HG03280 (cell line): ENCODE measurements around the gene CMTM8.

Experiments
- ATAC-seq: cut with Tn5 transposase; IDR thresholded peaks from one replicate; pipeline ENCODE4 v1.9.1; 2021; ENCODE audit warnings: mild to moderate bottlenecking, moderate library complexity; ENCODE audit not compliant: unreplicated experiment

Gene CMTM8

DNA sequence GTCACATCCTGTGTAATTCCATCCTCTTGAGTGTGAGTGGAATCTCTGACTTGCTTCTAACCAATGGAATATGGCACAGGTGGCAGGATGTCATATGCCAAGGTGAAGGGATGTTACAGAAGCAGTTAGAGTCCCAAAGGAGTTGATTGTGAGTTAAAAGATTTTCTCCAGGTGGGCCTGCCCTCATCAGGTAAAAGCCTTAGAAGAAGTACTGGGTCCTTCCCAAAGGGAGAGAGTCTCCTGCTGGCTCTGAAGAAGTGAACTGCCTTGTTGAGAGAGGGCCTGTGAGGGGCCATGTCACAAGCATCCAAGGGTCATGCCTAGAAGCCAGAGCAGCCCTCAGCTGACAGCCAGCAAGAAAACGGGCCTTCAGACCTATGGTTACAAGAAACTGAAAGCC lies 166.2 kb downstream of the CMTM8 start:
- no peak for ATAC-seq

DNA sequence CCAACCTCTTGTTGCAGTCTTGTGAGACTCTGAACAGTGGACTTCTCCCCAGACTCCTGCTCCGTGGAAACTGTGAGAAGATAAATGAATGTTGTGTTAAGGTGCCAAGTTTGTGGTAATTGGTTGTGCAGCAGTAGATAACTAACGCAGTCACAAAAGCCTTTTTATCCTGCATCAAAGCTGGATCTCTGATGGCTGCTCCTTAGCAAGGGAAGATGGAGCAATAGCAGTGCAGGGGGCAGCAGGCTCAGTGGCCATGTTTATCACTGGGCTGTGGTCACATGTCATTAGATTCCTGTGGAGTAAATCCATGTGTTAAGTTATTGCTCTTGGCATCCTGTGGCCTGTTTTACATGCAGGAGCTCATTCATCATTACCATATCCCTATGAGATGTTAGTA lies 166.7 kb downstream of the CMTM8 start:
- ATAC-seq = no peak

DNA sequence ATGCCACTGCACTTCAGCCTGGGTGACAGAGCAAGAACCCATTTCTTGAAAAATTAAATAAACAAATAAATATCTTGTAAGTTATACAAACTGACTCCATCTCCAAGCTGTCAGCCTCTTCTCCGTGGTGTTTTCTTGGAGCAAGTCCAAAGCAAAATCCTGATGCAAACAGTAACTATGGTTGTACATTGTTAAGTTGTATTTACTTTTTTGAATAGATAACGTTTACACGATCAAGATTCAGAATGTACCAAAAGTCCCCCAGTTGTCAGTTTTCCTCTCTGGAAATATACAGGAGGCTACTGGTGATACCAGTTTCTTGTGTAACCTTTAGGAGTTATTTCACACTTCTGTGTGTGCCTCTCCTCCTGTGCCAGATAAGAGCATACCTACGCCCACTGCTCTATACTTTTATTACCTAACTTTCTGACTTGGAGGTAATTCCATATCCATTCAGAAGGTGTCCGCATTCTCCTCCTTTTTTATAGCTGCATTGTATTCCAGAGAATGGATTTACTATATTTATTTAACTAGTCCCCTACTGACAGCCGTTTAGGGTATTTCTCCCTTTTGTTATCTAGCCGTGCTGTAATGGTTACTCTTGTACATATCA lies 167.3 kb downstream of the CMTM8 start:
- no peak for ATAC-seq

DNA sequence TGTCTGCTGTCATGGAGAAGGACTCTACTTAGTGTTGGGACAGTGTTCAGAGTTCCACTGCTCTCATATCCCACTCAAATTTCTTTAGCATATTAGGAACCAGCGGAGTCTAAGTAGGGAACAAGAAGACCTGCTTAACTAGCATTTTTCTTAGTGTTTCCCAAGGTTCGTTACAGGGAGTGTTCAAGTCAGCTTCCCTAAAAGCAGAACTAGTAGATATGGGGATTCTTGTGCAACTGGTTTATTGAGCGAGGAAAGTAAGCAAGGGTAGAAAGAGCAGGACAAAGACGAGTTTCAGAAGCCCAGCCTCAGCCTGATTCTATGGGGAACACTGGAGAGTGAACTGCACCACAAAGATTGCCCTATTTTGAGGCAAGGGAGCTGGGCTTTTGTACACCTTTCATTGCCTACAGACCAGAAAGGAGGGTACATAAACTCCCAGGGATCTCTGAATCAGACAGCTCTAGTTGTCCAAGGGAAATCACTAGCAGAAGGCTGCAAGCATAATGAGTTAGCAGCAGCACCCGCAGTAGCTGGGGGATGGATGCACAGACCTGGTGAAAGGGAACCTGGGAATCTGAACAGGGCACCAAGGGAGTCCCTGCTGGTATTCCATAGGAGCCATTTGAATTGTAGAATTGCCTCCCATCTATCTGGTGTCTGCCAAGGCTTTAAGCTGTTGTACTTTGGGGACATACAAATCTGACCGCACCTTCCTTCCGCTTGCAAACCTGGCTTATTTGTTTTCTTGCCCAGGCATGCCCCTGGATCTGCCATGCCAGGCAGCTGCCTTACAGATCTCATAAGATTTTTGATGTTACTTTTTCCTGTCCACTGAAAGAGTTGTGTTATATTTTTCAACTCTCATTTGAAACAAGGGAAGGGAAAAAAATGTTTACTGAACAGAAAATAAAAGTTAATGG lies 168.3 kb downstream of the CMTM8 start:
- ATAC-seq = no peak

DNA sequence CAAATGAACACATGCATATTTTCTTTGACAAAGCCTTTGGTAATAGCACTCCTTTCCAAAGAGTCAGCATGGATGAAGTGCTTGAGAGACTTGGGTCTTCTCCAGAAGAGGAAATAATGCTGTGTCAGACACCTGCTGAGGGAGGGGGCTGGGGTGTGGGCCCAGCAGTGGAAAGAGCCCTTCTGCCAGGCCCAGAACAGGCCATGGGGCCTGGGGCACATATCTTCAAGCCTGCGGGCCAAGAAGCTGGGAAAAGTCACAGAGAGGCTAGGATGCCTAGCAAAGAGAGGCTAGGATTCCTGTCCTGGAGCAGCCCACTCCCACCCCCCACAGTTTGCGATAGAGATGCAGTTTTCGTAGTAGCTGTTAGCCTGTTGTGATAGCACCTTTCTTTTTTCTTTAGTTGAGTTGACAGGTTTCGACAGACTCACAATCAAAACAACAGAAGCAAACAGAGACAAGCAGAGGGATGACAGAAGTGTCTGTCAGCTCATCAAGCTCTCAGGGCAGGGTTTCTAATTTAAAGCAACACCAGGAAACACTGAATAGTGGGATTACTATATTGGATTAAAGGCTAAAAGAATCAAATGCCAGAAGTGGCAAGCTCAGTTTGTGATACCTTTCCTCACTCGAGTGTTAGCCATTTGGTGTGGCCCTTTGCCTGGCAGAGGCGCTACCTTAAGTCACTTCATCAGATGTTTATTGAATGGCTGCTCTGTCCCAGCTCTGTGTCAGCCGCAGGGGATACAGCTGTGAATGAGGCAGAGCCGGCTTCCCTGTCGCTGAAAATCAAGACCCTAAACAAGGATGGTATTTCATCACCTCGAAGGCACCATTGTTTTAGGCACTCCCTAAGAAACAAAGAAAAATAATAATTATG lies 172.1 kb downstream of the CMTM8 start:
- no peak for ATAC-seq

DNA sequence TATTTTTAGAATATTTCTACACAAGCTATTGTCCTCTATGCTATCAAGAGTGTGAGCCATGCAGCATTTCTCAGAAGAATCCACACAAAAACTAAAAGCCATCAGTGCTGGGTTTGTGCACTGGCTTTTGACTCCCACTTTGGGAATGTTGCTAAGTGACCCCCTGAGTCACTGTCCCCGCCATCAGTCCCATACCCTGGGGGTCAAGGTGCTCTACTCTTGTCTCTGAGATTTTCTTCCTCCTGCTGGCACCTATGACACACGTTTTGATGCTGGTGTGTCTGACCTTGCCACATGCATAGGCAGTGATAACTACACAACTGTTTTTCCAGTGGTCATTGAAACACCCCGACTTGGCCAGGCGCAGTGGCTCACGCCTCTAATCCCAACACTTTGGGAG lies 173.0 kb downstream of the CMTM8 start:
- ATAC-seq = no peak

DNA sequence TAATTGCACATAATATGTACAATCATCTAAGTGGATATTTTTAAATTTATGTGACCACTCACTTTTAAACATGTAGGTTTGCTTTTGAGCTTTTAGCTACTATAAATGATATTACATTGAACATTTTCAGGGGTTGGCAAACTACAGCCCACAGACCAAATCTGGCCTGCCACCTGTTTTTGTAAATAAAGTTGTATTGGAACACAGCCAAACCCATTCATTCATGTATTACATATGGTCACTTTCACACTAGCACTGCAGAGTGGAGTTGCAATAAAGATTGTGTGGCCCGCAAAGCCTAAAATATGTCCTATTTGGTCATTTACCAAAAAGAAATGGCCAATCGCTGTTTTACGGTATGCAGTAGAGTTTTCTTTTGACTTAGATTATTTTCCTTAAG lies 174.4 kb downstream of the CMTM8 start:
- ATAC-seq = no peak

DNA sequence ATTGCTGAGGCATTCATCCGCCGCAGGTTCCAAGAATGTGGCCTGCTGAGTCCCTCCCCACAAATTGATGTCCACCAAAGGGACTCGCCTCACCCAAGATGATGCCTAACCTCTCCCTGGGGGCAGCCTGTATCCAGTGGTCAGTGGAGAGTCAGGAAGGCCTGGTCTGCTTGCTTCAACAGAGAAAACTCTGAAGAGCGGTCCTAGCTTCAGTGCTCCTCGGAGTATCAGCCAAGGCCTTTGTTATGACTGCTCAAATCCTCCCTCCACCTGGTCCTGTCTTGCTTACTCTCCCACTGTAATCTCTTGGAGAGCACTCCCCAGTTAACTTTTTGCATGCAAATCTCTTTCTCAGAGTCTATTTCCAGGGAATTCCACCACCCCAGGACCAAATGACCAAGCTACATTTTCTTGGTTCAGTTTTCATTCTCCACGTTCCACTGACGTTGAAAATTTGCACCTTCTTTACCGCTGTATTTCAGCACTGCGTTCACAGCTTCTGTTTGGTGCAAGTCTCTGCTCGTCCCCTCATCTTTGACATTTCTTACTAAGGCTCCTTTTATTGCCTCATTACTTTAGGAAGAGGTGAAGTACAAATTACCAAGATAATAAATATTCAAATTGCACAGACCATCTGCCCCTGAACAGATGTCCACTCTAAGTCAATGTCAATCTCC lies 175.5 kb downstream of the CMTM8 start:
- ATAC-seq = no peak

DNA sequence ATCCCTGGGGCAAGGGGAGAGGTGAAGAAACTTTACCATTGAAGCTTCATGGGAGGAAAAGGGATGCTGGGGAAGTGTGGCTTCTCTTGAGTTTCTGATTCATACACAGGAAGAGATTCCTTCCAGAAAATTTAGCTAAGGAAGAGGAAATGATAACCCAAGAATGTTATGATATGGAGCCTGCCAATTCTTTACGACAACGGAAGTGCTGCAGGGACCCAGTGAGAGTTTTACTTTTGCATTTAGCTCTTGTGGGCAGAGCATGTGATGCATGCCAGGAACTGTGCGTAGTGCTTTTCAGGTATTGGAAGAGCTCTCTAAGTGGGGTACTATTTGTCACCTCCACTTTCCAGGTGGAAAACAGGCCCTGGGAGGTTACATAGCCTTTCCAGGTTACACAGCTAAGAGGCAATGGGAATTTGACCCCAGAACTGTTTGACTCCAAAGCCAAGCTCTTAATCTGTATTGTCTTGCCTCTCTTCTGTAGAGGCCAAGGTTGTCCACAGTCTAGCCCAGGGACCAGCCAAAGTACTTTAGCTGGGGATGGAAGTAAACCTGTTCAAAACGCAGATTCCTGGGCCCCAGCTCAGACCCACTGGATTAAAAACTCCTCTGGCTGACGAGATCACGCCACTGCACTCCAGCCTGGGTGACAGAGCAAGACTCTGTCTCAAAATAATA lies 176.2 kb downstream of the CMTM8 start:
- no peak for ATAC-seq

DNA sequence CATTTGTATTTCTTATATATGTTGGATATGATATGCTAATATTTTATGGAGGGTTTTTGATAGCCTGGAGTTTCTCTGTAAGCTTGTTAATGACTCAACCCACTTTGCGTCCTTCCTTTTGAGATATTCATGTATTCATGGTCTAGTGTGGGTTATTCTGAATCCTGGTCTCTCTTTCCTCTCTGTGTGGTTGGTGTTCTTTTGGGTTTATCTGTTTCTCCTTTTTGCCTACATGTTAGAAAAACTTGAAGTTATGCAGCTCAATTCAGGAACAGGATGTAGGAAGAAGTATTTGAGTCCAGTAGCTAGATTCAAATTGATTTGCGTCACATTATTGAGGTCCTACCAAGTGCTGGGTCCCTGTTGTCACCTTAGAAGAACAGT lies 181.3 kb downstream of the CMTM8 start:
- no peak for ATAC-seq
